ENCODE measurements around the gene MGAT5B.
A peak's percentile ranks its signal among the peaks of the same experiment; 100 is the strongest.
"Not testable (repeated sequence)": the region's sequence is repeated elsewhere in the genome, so short reads cannot be mapped to it uniquely, and the experiment has no call there.

MGAT5B gene

GRCh38 chr17:76956846-76957540, 88.8 kb downstream of the MGAT5B start:
- DNase-seq: no peak

GRCh38 chr17:76957678-76958464, 89.7 kb downstream of the MGAT5B start:
- peak; percentile 43 for DNase-seq

- DNase-seq: no peak
Observed at GRCh38 chr17:76958974-76959373, 90.8 kb downstream of the MGAT5B start.

GRCh38 chr17:76961869-76962268, 93.7 kb downstream of the MGAT5B start:
- no peak for DNase-seq

- no peak for DNase-seq
Observed at GRCh38 chr17:76962858-76963257, 94.7 kb downstream of the MGAT5B start.

GRCh38 chr17:76966016-76966415, 97.8 kb downstream of the MGAT5B start:
- DNase-seq: no peak

GRCh38 chr17:76966486-76967181, 98.4 kb downstream of the MGAT5B start:
- DNase-seq: no peak

GRCh38 chr17:76967762-76968161, 99.6 kb downstream of the MGAT5B start:
- no peak for DNase-seq

GRCh38 chr17:76968707-76969597, 100.7 kb downstream of the MGAT5B start:
- DNase-seq: no peak

- DNase-seq: no peak
Observed at GRCh38 chr17:76969598-76970172, 101.5 kb downstream of the MGAT5B start.

- DNase-seq: not testable (repeated sequence)
Observed at GRCh38 chr17:76970228-76970627, 102.0 kb downstream of the MGAT5B start.

- no peak for DNase-seq
Observed at GRCh38 chr17:76972046-76972641, 103.9 kb downstream of the MGAT5B start.

- DNase-seq: no peak
Observed at GRCh38 chr17:76973040-76973439, 104.8 kb downstream of the MGAT5B start.

- DNase-seq: no peak
Observed at GRCh38 chr17:76974721-76975120, 106.5 kb downstream of the MGAT5B start.

GRCh38 chr17:76978050-76978449, 109.8 kb downstream of the MGAT5B start:
- DNase-seq: not testable (repeated sequence)

GRCh38 chr17:76981545-76982295, 113.5 kb downstream of the MGAT5B start:
- no peak for DNase-seq

- DNase-seq: no peak
Observed at GRCh38 chr17:76982408-76983074, 114.3 kb downstream of the MGAT5B start.

GRCh38 chr17:76983075-76983775, 115.0 kb downstream of the MGAT5B start:
- DNase-seq: no peak

GRCh38 chr17:76986365-76986764, 118.2 kb downstream of the MGAT5B start:
- DNase-seq: no peak
